Gastroesophageal sphincter (tissue), 4 donors: ENCODE results near the gene UPP1. TPM values are rescaled to one million over a fixed set of nuclear protein-coding genes. Genes with fewer than 3 reads are reported as not detected.

ENCODE experiments used
- ATAC-seq: fragments of 150-250 bp; one replicate; pipeline ENCODE4 v1.9.1; 2016; ENCODE audit warnings: mild to moderate bottlenecking, moderate library complexity
- H3K27ac ChIP-seq, 4 donors: fragments of 200-600 bp; sonication (generic) in 3 of 4; 1 replicate in 3 of 4; 2 replicates in 1 of 4; pipeline ENCODE4 v1.5.1; 2016 to 2019
- H3K27me3 ChIP-seq: fragments of 200-600 bp; sonication (generic); one replicate; pipeline ENCODE4 v1.5.1; 2019
- H3K36me3 ChIP-seq, 2 donors: fragments of 200-600 bp; sonication (generic); one replicate each; pipeline ENCODE4 v1.5.1; 2019; ENCODE audit warnings: control low read depth in 1 of 2
- H3K4me1 ChIP-seq, 3 donors: fragments of 200-600 bp; sonication (generic); 1 replicate in 2 of 3; 2 replicates in 1 of 3; pipeline ENCODE4 v1.5.1; 2016 to 2019; ENCODE audit warnings: control low read depth in 2 of 3
- H3K4me3 ChIP-seq, 2 donors: fragments of 200-600 bp; sonication (generic); one replicate each; pipeline ENCODE4 v1.5.1; 2019; ENCODE audit warnings: mild to moderate bottlenecking in 1 of 2, moderate library complexity in 1 of 2
- H3K9me3 ChIP-seq, 3 donors: fragments of 200-600 bp; sonication (generic); one replicate each; pipeline ENCODE4 v1.5.1; 2017 to 2019; ENCODE audit warnings: control low read depth in 2 of 3
- EP300 ChIP-seq: sonication (generic); formaldehyde crosslinking; IDR thresholded peaks from one replicate; pipeline ENCODE4 v1.6.1; 2017; ENCODE audit warnings: antibody characterized with exemption, mild to moderate bottlenecking
- POLR2A ChIP-seq, 2 donors: fragments of 450-650 bp; IDR thresholded peaks; one replicate each; pipeline ENCODE4 v1.6.1; 2017; ENCODE audit warnings: antibody characterized with exemption in 2 of 2, mild to moderate bottlenecking in 2 of 2, moderate library complexity in 1 of 2
- POLR2AphosphoS5 ChIP-seq: sonication (generic); formaldehyde crosslinking; IDR thresholded peaks from one replicate; pipeline ENCODE4 v1.6.1; 2017; ENCODE audit warnings: antibody characterized with exemption
- WGBS, 2 donors: methylation state at CpG; one replicate each; pipeline ENCODE4 v1.1.5; 2018; ENCODE audit warnings: low coverage in 1 of 2; 5-methylcytosine and 5-hydroxymethylcytosine counted together
- total RNA-seq, 4 donors: library from RNA; depleted of rRNA; stranded (reverse); fragments of >200 nt; gene quantifications; one replicate each; pipeline ENCODE4 v1.1.0, GENCODE V29; 2016
- TF ChIP-seq, protein P1 (sequence below), 4 experiments: fragments of 200-600 bp in 2 of 4; fragments of 450-650 bp in 2 of 4; sonication (generic) in 1 of 4; IDR thresholded peaks; one replicate each; pipeline ENCODE4 v1.5.1; 2017 to 2019; ENCODE audit warnings: antibody characterized with exemption in 4 of 4, mild to moderate bottlenecking in 2 of 4, moderate library complexity in 2 of 4

The UPP1 gene
- 10 to 100 TPM in 3 of 4 donors, 1 to 10 TPM in 1; 6.1 to 27.6 (median 12.0) TPM for total RNA-seq

GRCh38 chr7:48089046-48090003, at the start of gene UPP1:
Gene UPP1 (plus strand): TSS chr7:48089265. CDS start chr7:48094784, 5,519 bp downstream.
- 27 to 36% methylated on average over 4 of the region's 96 CpGs for WGBS, 2 donors
- peaks cover 0 to 29% of the 10 kb centered on the region in 2 donors for H3K36me3 ChIP-seq
- H3K9me3 ChIP-seq, result no peaks in the 10 kb centered on the region
- peak within 1 kb of the TSS; percentile 57 to 92 for H3K4me3 ChIP-seq
- TF ChIP-seq POLR2A (IDR thresholded peaks at IDR 0.05), result peak; percentile 71 to 75
- TF ChIP-seq, protein P1, sequence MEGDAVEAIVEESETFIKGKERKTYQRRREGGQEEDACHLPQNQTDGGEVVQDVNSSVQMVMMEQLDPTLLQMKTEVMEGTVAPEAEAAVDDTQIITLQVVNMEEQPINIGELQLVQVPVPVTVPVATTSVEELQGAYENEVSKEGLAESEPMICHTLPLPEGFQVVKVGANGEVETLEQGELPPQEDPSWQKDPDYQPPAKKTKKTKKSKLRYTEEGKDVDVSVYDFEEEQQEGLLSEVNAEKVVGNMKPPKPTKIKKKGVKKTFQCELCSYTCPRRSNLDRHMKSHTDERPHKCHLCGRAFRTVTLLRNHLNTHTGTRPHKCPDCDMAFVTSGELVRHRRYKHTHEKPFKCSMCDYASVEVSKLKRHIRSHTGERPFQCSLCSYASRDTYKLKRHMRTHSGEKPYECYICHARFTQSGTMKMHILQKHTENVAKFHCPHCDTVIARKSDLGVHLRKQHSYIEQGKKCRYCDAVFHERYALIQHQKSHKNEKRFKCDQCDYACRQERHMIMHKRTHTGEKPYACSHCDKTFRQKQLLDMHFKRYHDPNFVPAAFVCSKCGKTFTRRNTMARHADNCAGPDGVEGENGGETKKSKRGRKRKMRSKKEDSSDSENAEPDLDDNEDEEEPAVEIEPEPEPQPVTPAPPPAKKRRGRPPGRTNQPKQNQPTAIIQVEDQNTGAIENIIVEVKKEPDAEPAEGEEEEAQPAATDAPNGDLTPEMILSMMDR (IDR thresholded peaks at IDR 0.05), result peak in 1 of 4 experiments; percentile 19
- peak; percentile 58 for TF ChIP-seq POLR2AphosphoS5
- no peak for TF ChIP-seq EP300
- no peaks in the 10 kb centered on the region for H3K27me3 ChIP-seq
- H3K4me1 ChIP-seq, result peaks cover 0 to 36% (median 0%) of the 10 kb centered on the region in 3 donors
- ATAC-seq, result peak; percentile 86
- H3K27ac ChIP-seq, result peak within 1 kb of the TSS; percentile 64 to 91 (median 90)

DNA sequence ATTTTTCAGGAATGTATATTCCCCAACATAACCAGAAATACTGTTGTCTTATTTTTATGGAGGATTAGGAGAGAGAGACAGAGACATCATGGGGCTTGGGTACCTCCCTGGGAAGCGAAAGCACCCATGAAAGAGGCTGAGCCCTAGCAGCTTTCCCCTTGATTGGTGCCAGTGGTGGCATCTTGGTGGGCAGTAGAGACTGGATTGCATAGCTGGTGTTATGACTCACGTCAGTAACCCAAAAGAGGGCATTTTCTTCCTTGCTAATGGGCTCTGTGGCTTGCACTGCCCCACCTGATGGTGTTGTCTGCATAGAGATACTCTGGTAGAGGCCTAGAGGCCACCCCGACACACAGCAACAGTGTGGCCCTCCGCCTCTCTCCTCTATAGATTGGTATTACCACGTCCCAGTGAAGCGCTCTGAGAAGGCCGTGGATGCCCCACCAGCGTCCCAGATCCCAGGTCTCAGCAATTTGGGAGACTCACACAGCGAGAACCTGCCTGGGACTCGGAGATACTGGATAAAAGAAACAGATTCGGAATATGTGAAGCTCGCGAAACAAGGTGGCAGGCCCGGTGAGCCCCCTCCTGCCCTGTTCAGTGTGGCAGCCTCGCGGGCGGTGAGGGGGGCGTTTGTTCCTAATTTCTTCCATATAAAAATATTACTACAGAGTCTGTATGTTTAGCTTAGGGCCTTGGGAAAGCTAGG, 48.0 kb upstream of the UPP1 start:
- TF ChIP-seq, protein P1 (IDR thresholded peaks at IDR 0.05), result no peak
- TF ChIP-seq POLR2A (IDR thresholded peaks at IDR 0.05) (no peak), POLR2AphosphoS5 (no peak), EP300 (no peak)
- no peak overlapping the region for H3K4me3 ChIP-seq
- no peak for ATAC-seq
- no peak overlapping the region for H3K27ac ChIP-seq
- H3K4me1 ChIP-seq, result peaks cover 0 to 3% (median 1%) of the 10 kb centered on the region in 3 donors
- WGBS, 2 donors, result 82 to 90% methylated on average over 6 to 12 of the region's 18 CpGs
- peaks cover 8% of the 10 kb centered on the region for H3K27me3 ChIP-seq
- no peaks in the 10 kb centered on the region for H3K36me3 ChIP-seq
- H3K9me3 ChIP-seq, result no peaks in the 10 kb centered on the region

DNA sequence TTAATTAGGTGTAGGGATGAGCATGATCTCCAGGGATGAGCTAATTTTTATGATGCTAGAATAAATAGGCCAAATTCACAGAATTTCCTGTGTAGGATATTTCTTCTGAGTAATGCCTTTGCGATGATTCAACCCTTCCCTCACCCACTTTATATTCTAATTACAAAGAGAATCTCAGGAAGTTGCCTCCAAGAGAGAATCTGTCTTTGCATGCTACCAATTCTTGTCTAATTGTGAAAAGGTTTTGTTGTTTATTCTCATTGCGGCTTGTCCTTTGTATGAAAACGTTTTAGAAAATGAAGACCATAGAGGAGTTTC, 47.5 kb upstream of the UPP1 start:
- no peak overlapping the region for H3K27ac ChIP-seq
- 73 to 74% methylated on average over 3 of the region's 3 CpGs for WGBS, 2 donors
- H3K36me3 ChIP-seq, result no peaks in the 10 kb centered on the region
- H3K4me3 ChIP-seq, result no peak overlapping the region
- no peak for ATAC-seq
- H3K27me3 ChIP-seq, result peaks cover 5% of the 10 kb centered on the region
- H3K9me3 ChIP-seq, result no peaks in the 10 kb centered on the region
- TF ChIP-seq POLR2A (IDR thresholded peaks at IDR 0.05) (no peak), EP300 (no peak), POLR2AphosphoS5 (no peak)
- TF ChIP-seq, protein P1 (IDR thresholded peaks at IDR 0.05), result no peak
- H3K4me1 ChIP-seq, result no peaks in the 10 kb centered on the region

DNA sequence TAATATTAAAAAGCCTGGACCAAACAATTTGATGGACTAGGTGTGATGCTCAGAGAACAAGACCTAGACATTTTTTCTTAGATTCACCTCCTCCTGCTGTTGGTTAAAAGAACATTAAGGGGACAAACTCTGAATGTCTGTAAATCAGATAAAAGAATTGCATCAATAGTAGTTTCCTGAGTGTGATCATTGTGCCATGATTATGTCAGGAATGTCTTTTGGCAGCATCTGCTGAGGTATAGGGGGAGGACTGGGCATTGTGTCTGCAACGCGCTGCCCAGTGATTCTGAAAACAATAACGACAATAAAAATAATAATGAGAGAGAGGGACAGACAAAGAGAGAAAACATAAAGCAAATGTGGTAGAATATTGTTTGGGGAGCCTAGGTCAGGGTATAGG, 46.8 kb upstream of the UPP1 start:
- H3K4me1 ChIP-seq, result no peaks in the 10 kb centered on the region
- H3K27ac ChIP-seq, result no peak overlapping the region
- no peaks in the 10 kb centered on the region for H3K27me3 ChIP-seq
- H3K9me3 ChIP-seq, result no peaks in the 10 kb centered on the region
- H3K36me3 ChIP-seq, result no peaks in the 10 kb centered on the region
- ATAC-seq, result no peak
- WGBS, 2 donors, result 52 to 75% methylated on average over 3 of the region's 3 CpGs
- no peak overlapping the region for H3K4me3 ChIP-seq
- TF ChIP-seq POLR2A (IDR thresholded peaks at IDR 0.05), result no peak
- TF ChIP-seq EP300, result no peak
- TF ChIP-seq POLR2AphosphoS5, result no peak
- TF ChIP-seq, protein P1 (IDR thresholded peaks at IDR 0.05), result no peak
